OCI-LY7 (cell line): ENCODE results near the gene JAML. TPM values are rescaled to one million over a fixed set of nuclear protein-coding genes. Genes with fewer than 3 reads are reported as not detected.

Experiments
- BruUV-seq: library from RNA; stranded (reverse); fragments of 400-500 nt; replicated peaks from 2 replicates; lab custom pipeline; 2021; lab: Mats Ljungman, UMichigan
- CTCF ChIA-PET: fragments of 300-600 bp; sonication (Branson Sonifier 250); formaldehyde crosslinking; loops from one replicate; lab custom pipeline; 2022; ENCODE audit warnings: antibody characterized with exemption; ENCODE audit not compliant: unreplicated experiment; lab: Charles Lee
- POLR2A ChIA-PET: fragments of 300-600 bp; sonication (Branson Sonifier 250); formaldehyde crosslinking; loops from one replicate; lab custom pipeline; 2022; ENCODE audit warnings: antibody characterized with exemption; lab: Charles Lee
- DNase-seq: peaks from one replicate; pipeline ENCODE4 v3.0.0-alpha.2; 2015; ENCODE audit warnings: low spot score
- H2AFZ ChIP-seq: fragments of 200-600 bp; sonication (generic), shearing (Covaris generic); 2 replicates; pipeline ENCODE4 v1.6.1; 2014; ENCODE audit warnings: mild to moderate bottlenecking, antibody characterized with exemption, low read length, moderate library complexity
- H3K27ac ChIP-seq: fragments of 200-600 bp; sonication (generic); 2 replicates; pipeline ENCODE4 v1.5.1; 2014; ENCODE audit warnings: mixed run types, low read depth, mild to moderate bottlenecking, moderate library complexity, low read length, inconsistent platforms; ENCODE audit not compliant: poor library complexity, severe bottlenecking
- H3K36me3 ChIP-seq: fragments of 200-600 bp; sonication (generic); 2 replicates; pipeline ENCODE4 v1.6.1; 2014; ENCODE audit warnings: mild to moderate bottlenecking, antibody characterized with exemption, low read length, moderate library complexity, mixed read lengths; ENCODE audit not compliant: insufficient read depth
- H3K4me1 ChIP-seq: fragments of 200-600 bp; sonication (generic); 2 replicates; pipeline ENCODE4 v1.5.1; 2014; ENCODE audit warnings: mild to moderate bottlenecking, low read length; ENCODE audit not compliant: insufficient read depth, poor library complexity, severe bottlenecking
- H3K4me2 ChIP-seq: fragments of 200-600 bp; sonication (generic); 2 replicates; pipeline ENCODE4 v1.6.1; 2014; ENCODE audit warnings: mild to moderate bottlenecking, low read length
- H3K4me3 ChIP-seq: fragments of 200-600 bp; sonication (generic); 2 replicates; pipeline ENCODE4 v1.5.1; 2014; ENCODE audit warnings: mild to moderate bottlenecking, low read depth, low read length; ENCODE audit not compliant: poor library complexity, severe bottlenecking
- H3K79me2 ChIP-seq: fragments of 200-600 bp; sonication (generic); 2 replicates; pipeline ENCODE4 v1.6.1; 2016; ENCODE audit warnings: low read depth, mild to moderate bottlenecking, low read length, moderate library complexity, mixed read lengths; ENCODE audit not compliant: insufficient read depth
- H3K9me2 ChIP-seq: fragments of 200-600 bp; sonication (generic); 2 replicates; pipeline ENCODE4 v1.6.1; 2016; ENCODE audit warnings: mild to moderate bottlenecking, low read length, mixed read lengths; ENCODE audit not compliant: insufficient read depth
- H3K9me3 ChIP-seq: fragments of 200-600 bp; sonication (generic); 2 replicates; pipeline ENCODE4 v1.6.1; 2014; ENCODE audit warnings: mild to moderate bottlenecking, mixed run types, low read length, mixed read lengths
- H4K20me1 ChIP-seq: fragments of 200-600 bp; sonication (generic); 2 replicates; pipeline ENCODE4 v1.6.1; 2014; ENCODE audit warnings: mild to moderate bottlenecking, antibody characterized with exemption, low read length, moderate library complexity, mixed read lengths; ENCODE audit not compliant: insufficient read depth
- EZH2phosphoT487 ChIP-seq: fragments of 200-600 bp; sonication (generic); IDR thresholded peaks from 2 replicates; pipeline ENCODE4 v1.6.1; 2018; ENCODE audit warnings: low read depth, borderline replicate concordance, mild to moderate bottlenecking, mixed run types, antibody characterized with exemption, low read length, moderate library complexity, mixed read lengths
- intact Hi-C: fragments of 100-400 bp; cut with micrococcal nuclease; formaldehyde crosslinking; loops from one replicate; pipeline ENCODE4 v1.10.0; 2022; ENCODE audit not compliant: unreplicated experiment
- total RNA-seq, 2 experiments: library from RNA; depleted of rRNA in 1 of 2; stranded (reverse); fragments of >200 nt in 1 of 2; shearing (Covaris generic) in 1 of 2; gene quantifications; 2 replicates each; pipeline ENCODE4 v1.2.3, GENCODE V29; 2014 to 2022
- TF ChIP-seq, protein P1 (sequence below): fragments of 200-600 bp; sonication (generic); conservative IDR thresholded peaks from 2 replicates; pipeline ENCODE4 v1.5.1; 2014; ENCODE audit warnings: mild to moderate bottlenecking, antibody characterized with exemption, low read length, moderate library complexity, mixed read lengths

Gene JAML
- total RNA-seq, 2 experiments from 2014 or later = 0.63 to 0.73 TPM

GRCh38 chr11:118263112-118263511 is 38.3 kb upstream of the JAML start:
- Histone ChIP-seq H3K4me3 (no peak overlapping the region), H2AFZ (no peak overlapping the region)

DNA sequence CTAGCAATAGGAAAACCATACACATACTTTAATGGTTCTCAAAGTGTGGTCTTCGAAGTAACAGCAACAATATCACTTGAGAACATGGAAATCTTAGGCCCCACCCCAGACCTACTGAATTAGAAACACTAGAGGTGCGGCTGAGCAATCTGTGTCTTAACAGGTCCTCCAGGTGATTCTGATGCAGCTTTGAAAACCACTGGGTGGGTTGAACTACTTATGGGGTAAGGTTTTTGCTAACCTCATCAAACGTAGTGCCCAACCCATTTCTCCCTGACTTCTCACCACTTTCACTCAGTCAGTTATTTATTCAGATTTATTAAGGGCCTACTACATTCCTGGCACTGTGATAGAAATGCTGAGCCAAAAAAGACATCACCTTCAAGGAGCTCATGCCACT is 35.5 kb upstream of the JAML start:
- Histone ChIP-seq H3K9me3 (peaks cover 8% of the 10 kb centered on the region; the same call in 1 of the 2 replicates), H3K27ac (no peak overlapping the region), H3K79me2 (no peaks in the 10 kb centered on the region), H3K4me1 (no peaks in the 10 kb centered on the region), H3K4me2 (no peak overlapping the region), H3K4me3 (no peak overlapping the region), H2AFZ (no peak overlapping the region), H3K36me3 (no peaks in the 10 kb centered on the region), H4K20me1 (no peaks in the 10 kb centered on the region), H3K9me2 (no peaks in the 10 kb centered on the region)
- ChIA-PET CTCF (interaction anchor here (1.0 kb wide), 1 partner anchor 13 kb away, joined by 3 read pairs; no protein-coding TSS in a partner anchor), POLR2A (interaction anchor here (0.5 to 1.6 kb wide), 4 partner anchors 8 to 1013 kb away, joined by 3 to 6 read pairs (median 4); partner anchors contain the start of gene MPZL3)
- intact Hi-C loops = no loop called here
- no TSS peak for BruUV-seq
- TF ChIP-seq, protein P1, sequence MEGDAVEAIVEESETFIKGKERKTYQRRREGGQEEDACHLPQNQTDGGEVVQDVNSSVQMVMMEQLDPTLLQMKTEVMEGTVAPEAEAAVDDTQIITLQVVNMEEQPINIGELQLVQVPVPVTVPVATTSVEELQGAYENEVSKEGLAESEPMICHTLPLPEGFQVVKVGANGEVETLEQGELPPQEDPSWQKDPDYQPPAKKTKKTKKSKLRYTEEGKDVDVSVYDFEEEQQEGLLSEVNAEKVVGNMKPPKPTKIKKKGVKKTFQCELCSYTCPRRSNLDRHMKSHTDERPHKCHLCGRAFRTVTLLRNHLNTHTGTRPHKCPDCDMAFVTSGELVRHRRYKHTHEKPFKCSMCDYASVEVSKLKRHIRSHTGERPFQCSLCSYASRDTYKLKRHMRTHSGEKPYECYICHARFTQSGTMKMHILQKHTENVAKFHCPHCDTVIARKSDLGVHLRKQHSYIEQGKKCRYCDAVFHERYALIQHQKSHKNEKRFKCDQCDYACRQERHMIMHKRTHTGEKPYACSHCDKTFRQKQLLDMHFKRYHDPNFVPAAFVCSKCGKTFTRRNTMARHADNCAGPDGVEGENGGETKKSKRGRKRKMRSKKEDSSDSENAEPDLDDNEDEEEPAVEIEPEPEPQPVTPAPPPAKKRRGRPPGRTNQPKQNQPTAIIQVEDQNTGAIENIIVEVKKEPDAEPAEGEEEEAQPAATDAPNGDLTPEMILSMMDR = no peak
- no peak for TF ChIP-seq EZH2phosphoT487
- DNase-seq = no peak

More at GRCh38 chr11:118263112-118263511, 38.3 kb upstream of the JAML start:
- CTCF ChIA-PET = no interaction called here
- intact Hi-C loops = no loop called here
- Histone ChIP-seq H3K9me2 (no peaks in the 10 kb centered on the region), H3K79me2 (no peaks in the 10 kb centered on the region), H3K36me3 (no peaks in the 10 kb centered on the region), H3K4me1 (peaks cover 8% of the 10 kb centered on the region), H3K9me3 (peaks cover 8% of the 10 kb centered on the region; the same call in 1 of the 2 replicates), H3K27ac (no peak overlapping the region), H4K20me1 (no peaks in the 10 kb centered on the region), H3K4me2 (no peak overlapping the region)
- no TSS peak for BruUV-seq
- POLR2A ChIA-PET = interaction anchor here (0.5 kb wide), 1 partner anchor 630 kb away, joined by 3 read pairs; no protein-coding TSS in a partner anchor
- no peak for TF ChIP-seq EZH2phosphoT487
- TF ChIP-seq, protein P1 = no peak
- no peak for DNase-seq

DNA sequence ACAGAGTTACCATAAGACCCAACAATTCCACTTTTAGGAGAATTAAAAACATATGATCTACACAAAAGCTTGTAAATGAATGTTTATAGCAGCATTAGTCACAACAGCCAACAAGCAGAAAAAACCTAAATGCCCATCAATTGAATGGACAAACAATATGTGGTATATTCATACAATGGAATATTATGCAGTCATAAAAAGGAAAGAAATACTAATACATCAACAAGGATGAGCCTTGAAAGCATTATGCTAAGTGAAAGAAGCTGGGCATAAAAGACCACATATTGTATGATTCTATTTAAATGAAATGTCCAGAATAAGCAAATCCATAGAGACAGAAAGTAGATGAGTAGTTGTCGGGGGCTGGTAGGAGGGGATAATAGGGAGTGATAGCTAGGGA is 34.3 kb upstream of the JAML start:
- Histone ChIP-seq H4K20me1 (no peaks in the 10 kb centered on the region), H2AFZ (no peak overlapping the region), H3K36me3 (no peaks in the 10 kb centered on the region), H3K27ac (no peak overlapping the region), H3K4me2 (no peak overlapping the region), H3K4me1 (no peaks in the 10 kb centered on the region), H3K79me2 (no peaks in the 10 kb centered on the region), H3K9me3 (peaks cover 8% of the 10 kb centered on the region; the same call in 1 of the 2 replicates), H3K4me3 (no peak overlapping the region), H3K9me2 (no peaks in the 10 kb centered on the region)
- intact Hi-C loops = loop anchor here (5.0 kb wide), 2 partner anchors 62 to 93 kb away; no protein-coding TSS in a partner anchor
- POLR2A ChIA-PET = no interaction called here
- no peak for DNase-seq
- TF ChIP-seq EZH2phosphoT487 = no peak
- TF ChIP-seq, protein P1 = no peak
- CTCF ChIA-PET = no interaction called here
- no TSS peak for BruUV-seq
